ENCODE results near the gene AGAP1. TPM values are rescaled to one million over a fixed set of nuclear protein-coding genes. Genes with fewer than 3 reads are reported as not detected.

Gene AGAP1
- total RNA-seq, 1 experiment from 2014 or later: 25.8 TPM

- Histone ChIP-seq H3K14ac (ENCODE audit: insufficient read depth, low read length) (no peak overlapping the region), H3K79me2 (ENCODE audit: insufficient read depth, low read length) (no peaks in the 10 kb centered on the region), H2BK20ac (ENCODE audit: low read depth, low read length, poor library complexity, severe bottlenecking) (no peak overlapping the region), H4K8ac (replicated peaks; ENCODE audit: insufficient read length, low read depth, low read length) (no peak overlapping the region), H4K20me1 (ENCODE audit: control insufficient read depth, insufficient read depth, insufficient read length) (no peaks in the 10 kb centered on the region), H3K27ac (ENCODE audit: insufficient read length, low read depth, low read length) (no peak overlapping the region), H3K4ac (ENCODE audit: low read depth, low read length) (no peak overlapping the region), H3K27me3 (ENCODE audit: insufficient read depth, low read length) (no peaks in the 10 kb centered on the region), H2BK12ac (ENCODE audit: insufficient read length, low read depth, low read length) (no peak overlapping the region), H2AK5ac (ENCODE audit: insufficient read length, low read length) (no peak overlapping the region), H3K4me1 (ENCODE audit: insufficient read depth, low read length) (peaks cover under 1% of the 10 kb centered on the region; the same call in 1 of the 2 replicates), H2AFZ (ENCODE audit: low read length) (no peak overlapping the region), H3K56ac (ENCODE audit: insufficient read length, low read depth, low read length) (no peak overlapping the region), H3K9ac (ENCODE audit: extremely low read depth, insufficient read length, low read length) (no peak overlapping the region), H2BK15ac (ENCODE audit: low read depth, low read length) (no peak overlapping the region), H4K5ac (ENCODE audit: insufficient read length, low read depth, low read length) (no peak overlapping the region), H2BK5ac (ENCODE audit: insufficient read length, low read length) (no peak overlapping the region), H3K23ac (ENCODE audit: insufficient read length, low read depth, low read length) (no peak overlapping the region), H3T11ph (ENCODE audit: low read length) (no peak overlapping the region), H3K18ac (ENCODE audit: insufficient read length, low read depth, low read length) (no peak overlapping the region), H2BK120ac (ENCODE audit: low read depth, low read length, poor library complexity, severe bottlenecking) (no peak overlapping the region), H3K4me2 (ENCODE audit: insufficient read depth, insufficient read length, low read length) (no peak overlapping the region), H3K9me3 (ENCODE audit: control insufficient read depth, low read depth, low read length) (no peaks in the 10 kb centered on the region), H4K91ac (ENCODE audit: insufficient read length, low read depth, low read length) (no peak overlapping the region), H3K23me2 (ENCODE audit: insufficient read length, low read depth, low read length, poor library complexity, severe bottlenecking) (no peaks in the 10 kb centered on the region), H3K79me1 (ENCODE audit: insufficient read depth, low read depth, low read length, poor library complexity, severe bottlenecking) (no peaks in the 10 kb centered on the region)
- H3K4me1 Mint-ChIP-seq: peaks cover 5 to 7% of the 10 kb centered on the region in 2 experiments
- no peaks in the 10 kb centered on the region for H3K27me3 Mint-ChIP-seq (ENCODE audit: low read depth)
- DNase-seq: no peak
- no peak overlapping the region for H3K4me3 Mint-ChIP-seq
- H3K36me3 Mint-ChIP-seq (ENCODE audit: insufficient read depth in 1 of 3, low read depth in 3 of 3): peaks cover 2 to 10% (median 5%) of the 10 kb centered on the region in 3 experiments; a peak in 3 of 7 replicates
- peak overlapping the region in 1 of 3 experiments; percentile 59; a peak in 1 of 7 replicates for H3K27ac Mint-ChIP-seq
- WGBS (ENCODE audit: extremely low coverage, insufficient read length, low lambda C conversion rate): no CpG with 5 or more reads among the region's 14 CpGs
- no peak for TF ChIP-seq CTCF (conservative IDR thresholded peaks at IDR 0.05)
- H3K9me3 Mint-ChIP-seq: no peaks in the 10 kb centered on the region
These were observed 527.7 kb downstream of the AGAP1 start for GRCh38 chr2:236021499-236022057.

Data from H9 (cell line).